ENCODE results near the gene PTPRG.

Gene PTPRG

GRCh38 chr3:62208385-62208784 is 647.0 kb downstream of the PTPRG start:
- no peaks in the 10 kb centered on the region for H4K20me1 ChIP-seq (ENCODE audit: insufficient read depth, low read length)
- H3K27ac ChIP-seq (ENCODE audit: low read length): no peak overlapping the region
- H3K27me3 ChIP-seq (ENCODE audit: low read depth, low read length): no peaks in the 10 kb centered on the region
- no peaks in the 10 kb centered on the region for H3K79me2 ChIP-seq (ENCODE audit: low read length)
- H3K9ac ChIP-seq (ENCODE audit: low read length): no peak overlapping the region
- H3K4me2 ChIP-seq (ENCODE audit: low read length): no peak overlapping the region
- no peaks in the 10 kb centered on the region for H3K9me3 ChIP-seq (ENCODE audit: insufficient read depth, low read length)
- TF ChIP-seq, protein P1, sequence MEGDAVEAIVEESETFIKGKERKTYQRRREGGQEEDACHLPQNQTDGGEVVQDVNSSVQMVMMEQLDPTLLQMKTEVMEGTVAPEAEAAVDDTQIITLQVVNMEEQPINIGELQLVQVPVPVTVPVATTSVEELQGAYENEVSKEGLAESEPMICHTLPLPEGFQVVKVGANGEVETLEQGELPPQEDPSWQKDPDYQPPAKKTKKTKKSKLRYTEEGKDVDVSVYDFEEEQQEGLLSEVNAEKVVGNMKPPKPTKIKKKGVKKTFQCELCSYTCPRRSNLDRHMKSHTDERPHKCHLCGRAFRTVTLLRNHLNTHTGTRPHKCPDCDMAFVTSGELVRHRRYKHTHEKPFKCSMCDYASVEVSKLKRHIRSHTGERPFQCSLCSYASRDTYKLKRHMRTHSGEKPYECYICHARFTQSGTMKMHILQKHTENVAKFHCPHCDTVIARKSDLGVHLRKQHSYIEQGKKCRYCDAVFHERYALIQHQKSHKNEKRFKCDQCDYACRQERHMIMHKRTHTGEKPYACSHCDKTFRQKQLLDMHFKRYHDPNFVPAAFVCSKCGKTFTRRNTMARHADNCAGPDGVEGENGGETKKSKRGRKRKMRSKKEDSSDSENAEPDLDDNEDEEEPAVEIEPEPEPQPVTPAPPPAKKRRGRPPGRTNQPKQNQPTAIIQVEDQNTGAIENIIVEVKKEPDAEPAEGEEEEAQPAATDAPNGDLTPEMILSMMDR (IDR thresholded peaks at IDR 0.05; ENCODE audit: low read depth, low read length): no peak
- no peak for TF ChIP-seq EZH2phosphoT487 (IDR thresholded peaks at IDR 0.05; ENCODE audit: low read depth)
- H2AFZ ChIP-seq (ENCODE audit: low read depth, low read length): no peak overlapping the region
- no peak overlapping the region for H3K4me3 ChIP-seq (ENCODE audit: low read length)
- H3K4me1 ChIP-seq (ENCODE audit: low read length): no peaks in the 10 kb centered on the region
- H3K36me3 ChIP-seq (replicated peaks; ENCODE audit: low read depth, low read length): no peaks in the 10 kb centered on the region

GRCh38 chr3:62209101-62209500 is 647.7 kb downstream of the PTPRG start:
- Histone ChIP-seq H4K20me1 (ENCODE audit: insufficient read depth, low read length) (no peaks in the 10 kb centered on the region), H3K9me3 (ENCODE audit: insufficient read depth, low read length) (no peaks in the 10 kb centered on the region), H3K4me1 (ENCODE audit: low read length) (no peaks in the 10 kb centered on the region), H3K9ac (ENCODE audit: low read length) (no peak overlapping the region), H2AFZ (ENCODE audit: low read depth, low read length) (no peak overlapping the region), H3K79me2 (ENCODE audit: low read length) (no peaks in the 10 kb centered on the region), H3K27ac (ENCODE audit: low read length) (no peak overlapping the region), H3K27me3 (ENCODE audit: low read depth, low read length) (no peaks in the 10 kb centered on the region), H3K4me2 (ENCODE audit: low read length) (no peak overlapping the region), H3K4me3 (ENCODE audit: low read length) (no peak overlapping the region), H3K36me3 (replicated peaks; ENCODE audit: low read depth, low read length) (no peaks in the 10 kb centered on the region)
- TF ChIP-seq EZH2phosphoT487 (IDR thresholded peaks at IDR 0.05; ENCODE audit: low read depth): no peak
- TF ChIP-seq, protein P1 (IDR thresholded peaks at IDR 0.05; ENCODE audit: low read depth, low read length): no peak

GRCh38 chr3:62210011-62210410 is 648.6 kb downstream of the PTPRG start:
- TF ChIP-seq, protein P1 (IDR thresholded peaks at IDR 0.05; ENCODE audit: low read depth, low read length): no peak
- TF ChIP-seq EZH2phosphoT487 (IDR thresholded peaks at IDR 0.05; ENCODE audit: low read depth): no peak
- H3K4me1 ChIP-seq (ENCODE audit: low read length): no peaks in the 10 kb centered on the region; the same call in 1 of the 2 replicates
- no peak overlapping the region for H3K27ac ChIP-seq (ENCODE audit: low read length)
- H3K4me3 ChIP-seq (ENCODE audit: low read length): no peak overlapping the region
- no peak overlapping the region for H3K4me2 ChIP-seq (ENCODE audit: low read length)
- no peaks in the 10 kb centered on the region for H4K20me1 ChIP-seq (ENCODE audit: insufficient read depth, low read length)
- no peaks in the 10 kb centered on the region for H3K9me3 ChIP-seq (ENCODE audit: insufficient read depth, low read length)
- no peak overlapping the region for H2AFZ ChIP-seq (ENCODE audit: low read depth, low read length)
- H3K9ac ChIP-seq (ENCODE audit: low read length): no peak overlapping the region
- H3K36me3 ChIP-seq (replicated peaks; ENCODE audit: low read depth, low read length): no peaks in the 10 kb centered on the region
- no peaks in the 10 kb centered on the region for H3K27me3 ChIP-seq (ENCODE audit: low read depth, low read length)
- no peaks in the 10 kb centered on the region for H3K79me2 ChIP-seq (ENCODE audit: low read length)

- Histone ChIP-seq H3K4me1 (ENCODE audit: low read length) (no peaks in the 10 kb centered on the region; the same call in 1 of the 2 replicates), H3K9me3 (ENCODE audit: insufficient read depth, low read length) (no peaks in the 10 kb centered on the region), H3K9ac (ENCODE audit: low read length) (no peak overlapping the region), H2AFZ (ENCODE audit: low read depth, low read length) (no peak overlapping the region), H3K27ac (ENCODE audit: low read length) (no peak overlapping the region), H3K79me2 (ENCODE audit: low read length) (no peaks in the 10 kb centered on the region), H4K20me1 (ENCODE audit: insufficient read depth, low read length) (no peaks in the 10 kb centered on the region), H3K4me3 (ENCODE audit: low read length) (no peak overlapping the region), H3K36me3 (replicated peaks; ENCODE audit: low read depth, low read length) (no peaks in the 10 kb centered on the region), H3K27me3 (ENCODE audit: low read depth, low read length) (no peaks in the 10 kb centered on the region), H3K4me2 (ENCODE audit: low read length) (no peak overlapping the region)
- TF ChIP-seq EZH2phosphoT487 (IDR thresholded peaks at IDR 0.05; ENCODE audit: low read depth): no peak
- TF ChIP-seq, protein P1 (IDR thresholded peaks at IDR 0.05; ENCODE audit: low read depth, low read length): no peak
Observed at GRCh38 chr3:62211675-62212429, 650.5 kb downstream of the PTPRG start.

Measured in OCI-LY3 (cell line).